NCI-H460 (cell line): ENCODE results near the gene ARHGAP27. TPM values are rescaled to one million over a fixed set of nuclear protein-coding genes. Genes with fewer than 3 reads are reported as not detected.
"Not testable (repeated sequence)": the region's sequence is repeated elsewhere in the genome, so short reads cannot be mapped to it uniquely, and the experiment has no call there.

Experiments used
- DNase-seq: peaks from one replicate; pipeline ENCODE4 v3.0.0-alpha.2; 2016; ENCODE audit warnings: low read depth; ENCODE audit errors: extremely low read depth
- total RNA-seq: library from RNA; depleted of rRNA; stranded (reverse); fragments of >200 nt; shearing (Covaris generic); gene quantifications from 2 replicates; pipeline ENCODE4 v1.2.3, GENCODE V29; 2014; rRNA removed

The ARHGAP27 gene
- total RNA-seq, 1 experiment from 2014 or later: 4.5 TPM

- no peak for DNase-seq
Observed at GRCh38 chr17:45366691-45367090, 66.0 kb downstream of the ARHGAP27 start.

GRCh38 chr17:45366049-45366448, 66.6 kb downstream of the ARHGAP27 start:
- no peak for DNase-seq

DNA sequence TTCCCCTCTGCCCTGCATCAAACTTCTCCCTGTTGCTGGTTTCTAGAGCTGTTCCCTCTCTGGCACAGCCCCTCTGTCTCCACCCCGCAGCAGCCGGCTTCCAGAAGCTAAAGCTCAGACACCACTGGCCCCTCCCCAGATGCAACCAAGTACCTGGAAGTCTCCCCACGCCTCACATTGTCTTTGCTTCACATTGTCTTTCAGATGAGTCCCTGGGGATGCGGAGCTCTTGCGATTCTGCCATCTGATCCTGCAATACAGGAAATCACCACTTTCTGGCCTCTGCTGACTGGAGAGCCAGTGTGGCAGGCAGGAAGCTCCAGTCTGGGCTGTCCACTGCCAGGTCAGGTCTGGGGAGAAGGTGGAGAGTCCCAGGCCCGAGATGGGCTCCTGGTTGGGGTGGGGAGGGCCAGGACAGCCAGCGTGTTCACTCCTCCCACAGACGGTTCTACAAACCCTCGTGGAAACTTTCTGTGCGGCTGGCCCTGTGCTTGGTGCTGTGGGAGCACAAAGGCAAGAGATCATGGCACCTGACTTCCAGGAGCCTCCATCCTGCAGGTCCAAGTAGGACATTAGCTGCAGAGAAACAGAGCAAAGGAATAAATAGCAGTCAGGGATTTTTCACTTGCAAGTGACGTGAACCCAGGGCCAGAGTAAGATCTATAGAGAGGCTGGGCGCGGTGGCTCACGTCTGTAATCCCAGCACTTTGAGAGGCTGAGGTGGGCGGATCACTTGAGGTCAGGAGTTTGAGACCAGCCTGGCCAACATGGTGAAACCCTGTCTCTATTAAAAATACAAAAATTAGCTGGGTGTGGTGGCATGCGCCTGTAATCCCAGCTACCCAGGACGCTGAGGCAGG, 67.9 kb downstream of the ARHGAP27 start:
- no peak for DNase-seq

GRCh38 chr17:45363498-45363897, 69.2 kb downstream of the ARHGAP27 start:
- DNase-seq: no peak

DNA sequence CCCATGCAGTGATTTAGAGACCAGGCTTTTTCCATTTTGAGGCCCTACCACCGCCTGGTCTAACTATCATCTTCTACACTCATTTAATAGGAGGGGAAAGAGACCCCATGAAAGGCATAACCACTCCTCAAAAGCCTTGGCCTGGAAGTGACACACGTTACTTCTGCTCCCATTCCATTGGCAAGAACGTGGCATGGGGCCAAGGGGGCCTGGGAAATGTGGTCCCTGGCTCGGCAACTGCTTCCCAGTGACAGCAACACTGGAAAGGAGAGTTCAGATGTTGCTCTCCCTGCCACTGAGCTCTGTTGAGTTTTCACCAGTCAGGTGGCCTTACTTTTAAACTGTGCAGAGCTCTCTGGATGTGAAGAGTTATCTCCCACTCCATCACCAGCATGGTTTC, 70.7 kb downstream of the ARHGAP27 start:
- no peak for DNase-seq

GRCh38 chr17:45361451-45361850, 71.2 kb downstream of the ARHGAP27 start:
- DNase-seq: no peak

- DNase-seq: no peak
Observed at GRCh38 chr17:45357364-45357997, 75.2 kb downstream of the ARHGAP27 start.

- no peak for DNase-seq
Observed at GRCh38 chr17:45355087-45355486, 77.6 kb downstream of the ARHGAP27 start.

DNA sequence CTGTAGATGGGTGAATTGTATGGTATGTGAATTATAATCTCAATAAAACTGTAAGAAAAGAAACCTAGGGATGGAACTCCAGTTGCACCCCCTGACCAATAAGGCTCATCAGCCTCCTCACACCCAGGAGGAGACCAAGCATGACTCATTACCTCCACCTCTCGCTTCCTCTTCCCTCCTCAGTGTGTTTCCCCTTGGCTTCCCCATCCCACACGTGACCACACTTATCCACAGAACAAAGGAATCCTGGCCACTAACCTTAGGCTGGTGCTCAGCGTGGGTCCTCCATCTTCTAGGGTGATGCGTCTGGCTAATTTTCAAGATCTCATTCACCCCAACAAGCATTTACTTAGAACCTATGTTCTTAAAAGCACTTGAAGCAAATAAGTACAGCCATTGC, 79.6 kb downstream of the ARHGAP27 start:
- no peak for DNase-seq

DNA sequence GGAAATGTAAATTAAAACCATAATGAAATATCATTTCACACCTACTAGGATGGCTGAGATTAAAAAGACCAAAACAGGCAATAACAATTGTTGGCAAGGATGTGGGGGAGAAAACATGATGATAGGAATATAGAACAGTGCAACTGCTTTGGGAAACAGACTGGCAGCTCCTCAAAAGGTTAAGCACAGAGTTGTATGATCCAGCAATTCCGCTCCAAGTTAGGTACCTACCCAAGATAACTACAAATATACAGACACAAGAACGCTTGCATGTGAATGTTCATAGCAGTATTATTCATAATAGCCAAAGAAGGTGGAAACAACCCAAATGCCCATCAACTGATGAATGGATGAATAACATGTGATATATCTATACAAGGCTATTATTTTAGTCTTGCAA, 80.8 kb downstream of the ARHGAP27 start:
- DNase-seq: no peak

DNA sequence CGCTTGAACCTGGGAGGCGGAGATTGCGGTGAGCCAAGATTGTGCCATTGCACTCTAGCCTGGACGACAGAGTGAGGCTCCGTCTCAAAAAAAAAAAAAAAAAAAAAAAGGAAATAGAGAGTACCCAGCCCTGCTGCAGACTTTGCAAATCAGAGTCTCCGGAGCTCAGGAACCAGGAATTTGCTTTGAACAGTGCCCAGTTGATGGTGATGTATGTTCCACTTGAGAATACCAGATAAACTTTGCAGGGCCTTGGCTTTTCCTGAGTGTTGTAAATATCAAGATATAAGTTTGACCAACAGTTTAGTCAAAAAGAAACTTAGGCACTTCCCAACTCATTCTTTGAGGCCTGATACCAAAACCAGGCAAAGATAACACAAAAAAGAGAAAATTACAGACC, 85.2 kb downstream of the ARHGAP27 start:
- DNase-seq: no peak

GRCh38 chr17:45346216-45347015, 86.3 kb downstream of the ARHGAP27 start:
- no peak for DNase-seq

DNA sequence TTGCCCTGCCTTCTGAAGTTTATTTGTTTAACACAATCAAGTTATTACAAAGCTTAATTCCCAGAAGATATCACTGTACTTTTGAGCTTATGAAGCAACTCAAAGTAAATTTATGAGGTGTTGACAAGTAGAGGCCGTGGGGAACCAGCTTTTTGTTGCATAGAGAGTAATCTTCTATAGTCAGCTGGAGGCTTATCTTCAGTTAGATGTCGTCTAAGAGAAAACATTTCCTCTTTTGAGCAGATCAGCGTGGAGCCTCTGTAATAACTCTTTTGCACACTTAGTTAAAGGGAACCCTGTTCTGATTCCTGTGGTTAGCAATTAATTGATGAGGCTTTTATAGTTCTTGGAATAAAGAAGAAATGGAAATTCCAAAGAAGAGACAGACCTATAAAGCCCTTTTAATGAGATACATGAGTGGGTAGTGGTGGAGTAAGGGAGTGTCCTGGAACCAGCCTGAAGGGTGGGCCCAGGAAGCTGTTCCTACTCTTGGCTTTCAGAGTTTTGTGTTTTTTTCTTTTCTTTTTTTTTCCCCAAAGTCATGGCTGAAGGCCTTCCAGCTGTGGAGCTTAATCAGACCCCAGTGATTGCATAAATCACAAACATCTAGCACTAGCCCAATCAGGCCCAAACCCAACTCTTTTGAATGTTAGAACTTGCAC, 87.0 kb downstream of the ARHGAP27 start:
- DNase-seq: no peak

GRCh38 chr17:45345246-45345553, 87.5 kb downstream of the ARHGAP27 start:
- DNase-seq: no peak

DNA sequence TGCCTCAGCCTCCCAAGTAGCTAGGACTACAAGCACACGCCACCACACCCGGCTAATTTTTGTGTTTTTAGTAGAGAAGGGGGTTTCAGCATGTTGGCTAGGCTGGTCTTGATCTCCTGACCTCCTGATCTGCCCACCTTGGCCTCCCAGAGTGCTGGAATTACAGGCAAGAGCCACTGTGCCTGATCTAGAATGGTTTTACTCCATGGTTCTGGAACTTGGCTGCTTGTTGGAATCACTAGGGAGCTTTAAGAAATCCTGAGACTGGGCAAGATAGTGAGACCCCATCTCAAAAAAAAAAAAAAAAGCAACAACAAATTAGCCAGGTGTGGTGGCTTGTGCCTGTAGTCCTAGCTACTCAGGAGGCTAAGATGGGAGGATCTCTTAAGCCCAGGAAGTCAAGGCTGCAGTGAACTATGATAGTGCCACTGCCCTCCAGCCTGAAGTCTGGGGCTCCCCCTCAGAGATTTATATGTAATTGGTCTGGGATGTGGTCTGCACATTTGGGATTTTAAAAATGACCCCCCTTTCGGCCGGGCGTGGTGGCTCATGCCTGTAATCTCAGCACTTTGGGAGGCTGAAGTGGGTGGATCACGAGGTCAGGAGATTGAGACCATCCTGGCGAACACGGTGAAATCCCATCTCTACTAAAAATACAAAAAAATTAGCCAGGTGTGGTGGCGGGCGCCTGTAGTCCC, 88.6 kb downstream of the ARHGAP27 start:
- DNase-seq: not testable (repeated sequence)

Other genes with a start within 250 kb of the ARHGAP27 start
- 36.6 and 41.7 TPM in 2 replicates for gene FMNL1, start 211.0 kb downstream of the ARHGAP27 start, total RNA-seq
- not detected in 2 replicates for gene SPATA32, start 170.8 kb downstream of the ARHGAP27 start, total RNA-seq
- 3.6 and 4.3 TPM in 2 replicates for gene MAP3K14, start 115.8 kb downstream of the ARHGAP27 start, total RNA-seq
- 8.1 and 9.7 TPM in 2 replicates for gene PLEKHM1, start 57.9 kb upstream of the ARHGAP27 start, total RNA-seq